ENCODE data around the gene SLC30A4. TPM values are rescaled to one million over a fixed set of nuclear protein-coding genes. Genes with fewer than 3 reads are reported as not detected.

SLC30A4 gene
- total RNA-seq, 1 experiment from 2014 or later, result not detected

- DNase-seq, result no peak
- Histone ChIP-seq H4K91ac (ENCODE audit: insufficient read length, low read depth, low read length) (no peak overlapping the region), H3K79me2 (ENCODE audit: insufficient read depth, low read length) (no peaks in the 10 kb centered on the region)
Observed at GRCh38 chr15:45449916-45450867, 72.4 kb downstream of the SLC30A4 start.

More at GRCh38 chr15:45449916-45450867, 72.4 kb downstream of the SLC30A4 start:
- Histone ChIP-seq H3K4me2 (ENCODE audit: insufficient read depth, insufficient read length, low read length) (no peak overlapping the region), H3T11ph (ENCODE audit: low read length) (no peak overlapping the region), H3K79me1 (ENCODE audit: insufficient read depth, low read depth, low read length, poor library complexity, severe bottlenecking) (no peaks in the 10 kb centered on the region), H2AK5ac (ENCODE audit: insufficient read length, low read length) (no peak overlapping the region), H3K23me2 (ENCODE audit: insufficient read length, low read depth, low read length, poor library complexity, severe bottlenecking) (no peaks in the 10 kb centered on the region), H4K5ac (ENCODE audit: insufficient read length, low read depth, low read length) (no peak overlapping the region), H2BK5ac (ENCODE audit: insufficient read length, low read length) (no peak overlapping the region), H4K20me1 (ENCODE audit: control insufficient read depth, insufficient read depth, insufficient read length) (no peaks in the 10 kb centered on the region), H3K18ac (ENCODE audit: insufficient read length, low read depth, low read length) (no peak overlapping the region), H2AFZ (ENCODE audit: low read length) (no peak overlapping the region), H3K9ac (ENCODE audit: extremely low read depth, insufficient read length, low read length) (no peak overlapping the region), H3K14ac (ENCODE audit: insufficient read depth, low read length) (0 out of 2 replicates have a peak overlapping the region, but pooled peaks have one; percentile 31), H4K8ac (replicated peaks; ENCODE audit: insufficient read length, low read depth, low read length) (no peak overlapping the region), H3K27ac (ENCODE audit: insufficient read length, low read depth, low read length) (no peak overlapping the region), H2BK120ac (ENCODE audit: low read depth, low read length, poor library complexity, severe bottlenecking) (no peak overlapping the region), H3K4ac (ENCODE audit: low read depth, low read length) (no peak overlapping the region; the same call in 1 of the 2 replicates), H3K4me1 (ENCODE audit: insufficient read depth, low read length) (no peaks in the 10 kb centered on the region), H3K9me3 (ENCODE audit: control insufficient read depth, low read depth, low read length) (peaks cover 5% of the 10 kb centered on the region), H2BK20ac (ENCODE audit: low read depth, low read length, poor library complexity, severe bottlenecking) (no peak overlapping the region), H3K23ac (ENCODE audit: insufficient read length, low read depth, low read length) (no peak overlapping the region), H2BK12ac (ENCODE audit: insufficient read length, low read depth, low read length) (no peak overlapping the region), H3K56ac (ENCODE audit: insufficient read length, low read depth, low read length) (no peak overlapping the region), H3K27me3 (ENCODE audit: insufficient read depth, low read length) (no peaks in the 10 kb centered on the region), H2BK15ac (ENCODE audit: low read depth, low read length) (no peak overlapping the region)
- H3K4me3 Mint-ChIP-seq, result no peak overlapping the region
- peaks cover 56% of the 10 kb centered on the region for H3K27me3 Mint-ChIP-seq (ENCODE audit: low read depth)
- no CpG with 5 or more reads among the region's 22 CpGs for WGBS (ENCODE audit: extremely low coverage, insufficient read length, low lambda C conversion rate)
- TF ChIP-seq CTCF (conservative IDR thresholded peaks at IDR 0.05), result no peak
- peak overlapping the region in 1 of 3 experiments; percentile 78; a peak in 1 of 7 replicates for H3K27ac Mint-ChIP-seq
- peaks cover 3 to 13% of the 10 kb centered on the region in 2 experiments for H3K4me1 Mint-ChIP-seq
- peaks cover 14 to 17% of the 10 kb centered on the region in 2 experiments for H3K9me3 Mint-ChIP-seq
- H3K36me3 Mint-ChIP-seq (ENCODE audit: insufficient read depth in 1 of 3, low read depth in 3 of 3), result peaks cover 7 to 9% (median 9%) of the 10 kb centered on the region in 3 experiments; a peak in 6 of 7 replicates

Data from H9 (cell line).